Measurements from ENCODE around the gene ZNF148.
"Not testable (repeated sequence)": the region's sequence is repeated elsewhere in the genome, so short reads cannot be mapped to it uniquely, and the experiment has no call there.

The ZNF148 gene

GRCh38 chr3:125374501-125374995, 577 bp downstream of the ZNF148 start:
- DNase-seq (ENCODE audit: low read depth in 2 of 2) = peak in 1 of 2 donors; percentile 25

- DNase-seq (ENCODE audit: low read depth in 2 of 2) = no peak
Measured at GRCh38 chr3:125367403-125368230, 7.5 kb downstream of the ZNF148 start.

GRCh38 chr3:125366132-125366531, 9.0 kb downstream of the ZNF148 start:
- DNase-seq (ENCODE audit: low read depth in 2 of 2) = no peak

- no peak for DNase-seq (ENCODE audit: low read depth in 2 of 2)
Measured at GRCh38 chr3:125359700-125360099, 15.4 kb downstream of the ZNF148 start.

GRCh38 chr3:125358923-125359322, 16.2 kb downstream of the ZNF148 start:
- no peak for DNase-seq (ENCODE audit: low read depth in 2 of 2)

- no peak for DNase-seq (ENCODE audit: low read depth in 2 of 2)
Measured at GRCh38 chr3:125357837-125358236, 17.3 kb downstream of the ZNF148 start.

- DNase-seq (ENCODE audit: low read depth in 2 of 2) = peak in 1 of 2 donors; percentile 40
Measured at GRCh38 chr3:125357032-125357658, 18.0 kb downstream of the ZNF148 start.

GRCh38 chr3:125356140-125357026, 18.7 kb downstream of the ZNF148 start:
- DNase-seq (ENCODE audit: low read depth in 2 of 2) = no peak

GRCh38 chr3:125353659-125354058, 21.5 kb downstream of the ZNF148 start:
- DNase-seq (ENCODE audit: low read depth in 2 of 2) = no peak

GRCh38 chr3:125353128-125353527, 22.0 kb downstream of the ZNF148 start:
- DNase-seq (ENCODE audit: low read depth in 2 of 2) = no peak

GRCh38 chr3:125351814-125352456, 23.2 kb downstream of the ZNF148 start:
- DNase-seq (ENCODE audit: low read depth in 2 of 2) = no peak

- no peak for DNase-seq (ENCODE audit: low read depth in 2 of 2)
Measured at GRCh38 chr3:125351152-125351551, 24.0 kb downstream of the ZNF148 start.

GRCh38 chr3:125350597-125350996, 24.5 kb downstream of the ZNF148 start:
- DNase-seq (ENCODE audit: low read depth in 2 of 2) = no peak

- DNase-seq (ENCODE audit: low read depth in 2 of 2) = no peak
Measured at GRCh38 chr3:125349556-125350165, 25.5 kb downstream of the ZNF148 start.

- no peak for DNase-seq (ENCODE audit: low read depth in 2 of 2)
Measured at GRCh38 chr3:125349055-125349454, 26.1 kb downstream of the ZNF148 start.

GRCh38 chr3:125343367-125343766, 31.8 kb downstream of the ZNF148 start:
- DNase-seq (ENCODE audit: low read depth in 2 of 2) = not testable (repeated sequence)

- no peak for DNase-seq (ENCODE audit: low read depth in 2 of 2)
Measured at GRCh38 chr3:125340121-125340520, 35.0 kb downstream of the ZNF148 start.

GRCh38 chr3:125337506-125337905, 37.6 kb downstream of the ZNF148 start:
- DNase-seq (ENCODE audit: low read depth in 2 of 2) = no peak

- DNase-seq (ENCODE audit: low read depth in 2 of 2) = no peak
Measured at GRCh38 chr3:125334675-125335560, 40.2 kb downstream of the ZNF148 start.

- no peak for DNase-seq (ENCODE audit: low read depth in 2 of 2)
Measured at GRCh38 chr3:125332504-125332903, 42.6 kb downstream of the ZNF148 start.

Measured in stimulated activated CD4-positive, alpha-beta T cell treated with anti-CD3 and anti-CD28 coated beads, Interleukin-4, amount 100 ng/mL, for 48 hours (primary cell).